Body of pancreas (tissue), 4 donors: Measurements from ENCODE around the gene RIN3.

ENCODE experiments used
- CTCF ChIP-seq, 7 experiments: fragments of 450-650 bp in 4 of 7; fragments of 200-600 bp in 3 of 7; sonication (generic) in 3 of 7; IDR thresholded peaks; one replicate each; pipeline ENCODE4 v1.5.1; 2016 to 2019; ENCODE audit warnings: antibody characterized with exemption in 7 of 7
- POLR2A ChIP-seq, 3 donors: fragments of 450-650 bp; IDR thresholded peaks; one replicate each; pipeline ENCODE4 v1.6.1; 2016; ENCODE audit warnings: antibody characterized with exemption in 3 of 3, mild to moderate bottlenecking in 2 of 3

GRCh38 chr14:92625213-92625612 is 111.6 kb downstream of the RIN3 start:
- TF ChIP-seq POLR2A (IDR thresholded peaks at IDR 0.05), result no peak
- TF ChIP-seq CTCF (IDR thresholded peaks at IDR 0.05), result no peak
